HG02588 (cell line): ENCODE data around the gene LCLAT1.
"Not testable (repeated sequence)": the region's sequence is repeated elsewhere in the genome, so short reads cannot be mapped to it uniquely, and the experiment has no call there.

Experiments used
- ATAC-seq: cut with Tn5 transposase; IDR thresholded peaks from one replicate; pipeline ENCODE4 v1.9.1; 2021; ENCODE audit warnings: mild to moderate bottlenecking, moderate library complexity; ENCODE audit not compliant: unreplicated experiment

LCLAT1 gene

GRCh38 chr2:30580391-30580790 is 133.3 kb downstream of the LCLAT1 start:
- ATAC-seq = no peak

DNA sequence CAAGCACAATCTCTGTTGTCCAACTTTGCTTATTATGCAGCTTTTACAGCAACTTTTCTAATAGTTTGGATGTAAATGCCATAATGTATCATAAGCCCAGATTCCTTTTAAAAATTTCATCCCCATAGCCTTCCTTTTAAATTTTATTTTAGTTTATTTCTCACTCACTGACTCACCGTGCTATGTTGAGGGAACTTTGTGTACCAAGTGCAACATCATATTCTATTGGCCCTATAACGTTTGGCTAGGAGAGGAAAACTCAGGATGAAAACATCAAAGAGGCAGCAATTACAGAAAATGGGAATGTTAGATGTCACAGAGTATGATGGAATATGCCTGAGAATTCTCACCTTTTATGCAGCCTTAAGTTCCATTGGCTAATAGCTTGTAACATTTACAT is 135.5 kb downstream of the LCLAT1 start:
- ATAC-seq = no peak

DNA sequence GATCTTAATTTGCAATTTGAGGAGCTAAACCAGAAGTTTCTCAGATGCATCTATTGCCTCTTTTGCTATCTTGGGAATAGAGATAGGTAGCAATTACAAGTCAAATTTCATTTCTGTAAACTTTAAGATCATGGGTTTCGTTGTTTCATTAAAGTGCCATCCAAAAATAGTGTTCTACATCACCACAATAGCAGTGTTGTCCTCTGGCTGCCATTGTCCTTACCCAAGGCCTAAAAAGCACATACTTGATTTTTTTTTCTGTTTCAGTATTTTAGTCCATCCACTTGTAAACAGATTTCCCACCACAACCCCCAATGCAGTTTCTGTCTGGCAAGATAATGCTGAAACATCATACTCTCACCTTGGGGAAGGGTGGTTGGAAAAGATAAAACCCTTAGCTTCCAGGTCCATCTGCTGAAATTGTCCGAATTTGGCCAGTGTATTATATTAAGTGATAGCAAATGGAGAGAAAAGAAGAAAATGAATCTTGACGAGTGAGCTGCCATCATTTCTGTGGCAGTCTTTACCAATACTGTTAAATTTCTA is 136.2 kb downstream of the LCLAT1 start:
- ATAC-seq = no peak

GRCh38 chr2:30584116-30584515 is 137.1 kb downstream of the LCLAT1 start:
- peak; percentile 70 for ATAC-seq

- ATAC-seq = no peak
Observed at GRCh38 chr2:30588994-30589393, 141.9 kb downstream of the LCLAT1 start.

DNA sequence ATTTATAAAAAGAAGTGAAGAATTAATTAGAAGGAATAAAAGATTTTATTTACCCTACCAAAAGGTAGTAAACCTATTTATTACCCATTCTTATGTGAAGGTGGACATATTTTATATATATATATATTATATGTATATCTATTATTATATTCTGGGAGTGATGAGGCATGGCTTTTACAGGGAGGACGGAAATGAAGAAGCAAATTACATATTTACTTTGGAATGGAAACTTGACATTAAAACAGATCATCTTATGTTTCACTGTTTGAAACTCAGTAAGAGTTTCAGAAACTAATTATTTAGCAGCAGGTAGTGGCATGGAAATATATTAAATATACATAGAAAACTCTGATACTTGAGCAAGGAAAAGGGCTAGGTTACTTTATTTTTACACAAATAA is 143.4 kb downstream of the LCLAT1 start:
- ATAC-seq = no peak

DNA sequence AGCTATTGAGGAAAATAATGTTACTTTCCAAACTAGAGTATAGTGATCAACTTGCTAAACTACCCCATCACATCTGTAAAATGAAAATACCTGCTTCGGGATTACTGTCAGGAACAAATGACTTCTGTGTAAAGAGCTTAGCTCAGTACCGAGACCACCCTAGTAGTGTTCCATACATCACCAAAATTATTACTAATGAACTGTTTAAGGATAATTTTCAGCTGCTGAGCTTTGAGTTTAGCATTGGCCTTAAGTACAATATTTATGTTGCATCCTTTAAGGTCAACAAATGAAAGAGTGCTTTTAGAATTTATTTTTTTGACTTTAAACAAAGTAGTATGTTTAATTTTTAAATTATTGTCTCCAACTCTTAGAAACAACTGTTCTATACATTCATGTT is 144.1 kb downstream of the LCLAT1 start:
- no peak for ATAC-seq

GRCh38 chr2:30601375-30601774 is 154.3 kb downstream of the LCLAT1 start:
- ATAC-seq = no peak

GRCh38 chr2:30605197-30605596 is 158.2 kb downstream of the LCLAT1 start:
- ATAC-seq = no peak

DNA sequence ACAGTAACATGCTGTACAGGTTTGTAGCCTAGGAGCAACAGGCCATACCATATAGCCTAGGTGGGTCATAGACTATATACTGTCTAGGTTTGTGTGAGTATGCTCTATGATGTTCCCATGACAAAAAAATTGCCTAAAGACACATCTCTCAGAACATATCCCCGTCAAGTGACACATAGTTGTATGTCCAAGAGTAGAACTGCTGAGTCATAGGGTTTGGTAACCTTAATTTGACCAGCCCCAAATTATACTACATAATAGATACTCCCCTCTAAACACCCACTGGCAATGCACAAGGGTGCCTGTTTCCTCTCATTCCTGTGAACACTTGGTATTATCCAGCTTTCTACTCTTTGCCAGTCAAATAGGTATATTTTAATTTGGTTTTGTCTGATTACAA is 161.6 kb downstream of the LCLAT1 start:
- ATAC-seq = no peak

GRCh38 chr2:30611583-30611982 is 164.5 kb downstream of the LCLAT1 start:
- ATAC-seq = no peak

GRCh38 chr2:30612371-30612770 is 165.3 kb downstream of the LCLAT1 start:
- ATAC-seq = no peak

- no peak for ATAC-seq
Observed at GRCh38 chr2:30613001-30613400, 166.0 kb downstream of the LCLAT1 start.

- not testable (repeated sequence) for ATAC-seq
Observed at GRCh38 chr2:30614227-30614626, 167.2 kb downstream of the LCLAT1 start.

GRCh38 chr2:30615926-30616325 is 168.9 kb downstream of the LCLAT1 start:
- no peak for ATAC-seq

DNA sequence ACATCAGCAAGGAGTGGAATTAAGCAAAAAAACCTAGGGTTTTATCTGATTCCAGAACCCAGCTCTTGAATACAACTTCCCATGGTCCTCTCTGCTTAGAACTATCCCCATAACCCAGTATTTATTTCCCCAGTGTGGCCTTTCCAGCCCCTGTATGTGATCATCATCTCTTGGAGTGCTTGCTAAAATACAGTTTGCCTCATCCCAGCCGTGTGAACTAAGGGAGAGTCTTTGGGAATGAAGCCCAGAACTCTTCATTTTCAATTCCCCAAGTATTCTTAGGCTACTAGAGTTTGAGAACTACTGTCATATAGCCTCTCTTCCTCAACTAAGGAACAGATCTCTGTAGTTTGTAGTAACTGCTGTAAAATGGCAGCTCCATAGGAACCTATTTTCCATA is 173.1 kb downstream of the LCLAT1 start:
- no peak for ATAC-seq

DNA sequence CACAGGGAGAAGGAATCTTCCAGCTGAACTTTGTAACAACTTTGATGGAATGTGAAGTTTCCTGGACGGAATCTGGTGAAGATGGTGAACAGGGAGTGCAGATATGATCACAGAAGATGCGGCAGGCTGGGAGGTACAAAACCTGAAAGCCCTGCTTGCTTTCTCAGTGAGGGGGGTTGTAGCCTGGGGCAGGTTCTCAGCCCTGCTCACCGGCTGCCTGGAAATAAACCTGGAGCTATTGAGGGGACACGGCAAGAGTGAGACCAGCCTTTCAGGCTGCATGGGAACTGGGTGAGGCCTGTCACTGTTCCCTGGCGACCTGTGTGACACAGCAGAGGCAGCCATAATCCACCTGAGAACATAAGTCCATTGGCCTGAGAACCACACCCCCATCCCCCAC is 174.8 kb downstream of the LCLAT1 start:
- no peak for ATAC-seq

- ATAC-seq = no peak
Observed at GRCh38 chr2:30622452-30622851, 175.4 kb downstream of the LCLAT1 start.

DNA sequence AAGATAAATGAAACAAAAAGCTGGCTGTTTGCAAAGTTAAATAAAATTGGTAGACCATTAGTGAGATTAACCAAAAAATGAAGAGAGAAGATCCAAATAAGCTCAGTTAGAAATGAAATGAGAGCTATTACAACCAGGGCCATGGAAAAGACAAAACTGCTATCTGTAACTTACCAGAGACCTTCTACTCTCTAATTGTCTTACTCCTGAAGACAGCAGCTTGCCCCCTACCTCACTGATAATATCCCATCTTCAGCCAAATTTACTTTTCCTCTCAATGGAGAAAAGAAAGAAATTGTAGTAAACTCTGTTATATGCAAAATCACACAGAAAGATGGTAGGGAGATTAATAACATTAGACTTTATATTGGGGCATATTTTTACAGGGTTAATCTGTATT is 178.2 kb downstream of the LCLAT1 start:
- no peak for ATAC-seq

DNA sequence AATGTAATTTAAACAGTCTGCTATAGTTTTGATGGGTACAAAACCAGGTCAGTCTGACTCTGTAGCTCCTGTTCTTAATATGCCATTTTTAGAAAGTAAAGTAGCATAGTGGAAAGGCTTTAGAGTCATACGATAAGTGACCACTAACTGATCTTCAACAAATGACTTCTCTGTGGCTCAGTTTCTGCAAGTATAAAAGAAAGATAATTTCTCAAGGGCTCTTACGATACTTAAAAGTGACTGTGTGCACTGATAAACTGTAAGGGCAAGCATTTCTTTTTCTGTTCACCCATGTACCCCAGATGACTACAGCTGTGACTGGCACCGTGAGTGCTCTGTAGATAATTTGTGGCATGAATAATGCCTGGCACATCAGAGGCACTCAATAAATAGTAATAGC is 178.7 kb downstream of the LCLAT1 start:
- ATAC-seq = no peak

GRCh38 chr2:30626397-30626796 is 179.4 kb downstream of the LCLAT1 start:
- ATAC-seq = no peak

- ATAC-seq = no peak
Observed at GRCh38 chr2:30627151-30627550, 180.1 kb downstream of the LCLAT1 start.

- ATAC-seq = no peak
Observed at GRCh38 chr2:30628341-30628740, 181.3 kb downstream of the LCLAT1 start.

DNA sequence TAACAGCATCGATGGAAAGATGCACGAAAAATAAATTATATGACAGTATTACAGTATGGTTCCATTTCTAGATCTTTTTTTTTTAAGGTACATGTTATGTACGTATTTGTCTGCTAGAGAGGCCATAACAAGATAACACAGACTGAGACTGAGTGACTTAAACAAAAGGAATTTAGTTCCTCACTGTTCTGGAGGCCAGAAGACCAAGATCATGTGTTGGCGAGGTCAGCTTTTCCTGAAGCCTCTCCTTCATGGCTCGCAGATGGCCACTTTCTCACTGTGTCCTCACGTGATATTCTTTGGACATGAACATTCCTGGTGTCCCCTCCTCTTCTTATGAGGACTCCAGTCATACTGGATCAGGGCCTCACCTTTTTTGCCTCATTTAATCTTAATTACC is 182.8 kb downstream of the LCLAT1 start:
- ATAC-seq = no peak
